SK-N-SH treated with all-trans-retinoic acid at 6 μM for 48 hours (cell line): Measurements from ENCODE around the gene TRAPPC2L.

Experiments used
- GLIS3 ChIP-seq: fragments of 250-450 bp; sonication (Bioruptor Pico); IDR thresholded peaks from 2 replicates; pipeline ENCODE4 v1.5.0; 2020; ENCODE audit warnings: mild to moderate bottlenecking, moderate library complexity
- PATZ1 ChIP-seq: fragments of 250-450 bp; sonication (Bioruptor Pico); IDR thresholded peaks from 2 replicates; pipeline ENCODE4 v1.8.0; 2020; ENCODE audit warnings: mild to moderate bottlenecking, moderate library complexity, borderline replicate concordance
- PPARA ChIP-seq: fragments of 250-450 bp; sonication (Bioruptor Pico); IDR thresholded peaks from 2 replicates; pipeline ENCODE4 v1.5.0; 2020; ENCODE audit warnings: mild to moderate bottlenecking, borderline replicate concordance
- RARB ChIP-seq: fragments of 250-450 bp; sonication (Bioruptor Pico); IDR thresholded peaks from 2 replicates; pipeline ENCODE4 v1.8.0; 2021; ENCODE audit warnings: mild to moderate bottlenecking, moderate library complexity
- ZFP30 ChIP-seq: fragments of 450-650 bp; formaldehyde crosslinking; IDR thresholded peaks from 2 replicates; pipeline ENCODE4 v1.5.0; 2022; ENCODE audit warnings: mild to moderate bottlenecking, moderate library complexity
- ZNF70 ChIP-seq: fragments of 450-650 bp; formaldehyde crosslinking; IDR thresholded peaks from 2 replicates; pipeline ENCODE4 v1.5.0; 2020; ENCODE audit warnings: mild to moderate bottlenecking, moderate library complexity

GRCh38 chr16:88848557-88848956, 8.4 kb upstream of the TRAPPC2L start:
- TF ChIP-seq RARB (CRISPR knock-in tag), result no peak
- no peak for TF ChIP-seq GLIS3 (CRISPR knock-in tag)
- TF ChIP-seq ZFP30 (CRISPR knock-in tag), result no peak
- no peak for TF ChIP-seq PPARA
- TF ChIP-seq PATZ1 (CRISPR knock-in tag), result no peak
- TF ChIP-seq ZNF70 (CRISPR knock-in tag), result no peak
